ENCODE data around the gene RAB12. TPM values are rescaled to one million over a fixed set of nuclear protein-coding genes. Genes with fewer than 3 reads are reported as not detected.
"Not testable (repeated sequence)": the region's sequence is repeated elsewhere in the genome, so short reads cannot be mapped to it uniquely, and the experiment has no call there.

The RAB12 gene
- polyA plus RNA-seq, 1 donor = 27.5 TPM

DNA sequence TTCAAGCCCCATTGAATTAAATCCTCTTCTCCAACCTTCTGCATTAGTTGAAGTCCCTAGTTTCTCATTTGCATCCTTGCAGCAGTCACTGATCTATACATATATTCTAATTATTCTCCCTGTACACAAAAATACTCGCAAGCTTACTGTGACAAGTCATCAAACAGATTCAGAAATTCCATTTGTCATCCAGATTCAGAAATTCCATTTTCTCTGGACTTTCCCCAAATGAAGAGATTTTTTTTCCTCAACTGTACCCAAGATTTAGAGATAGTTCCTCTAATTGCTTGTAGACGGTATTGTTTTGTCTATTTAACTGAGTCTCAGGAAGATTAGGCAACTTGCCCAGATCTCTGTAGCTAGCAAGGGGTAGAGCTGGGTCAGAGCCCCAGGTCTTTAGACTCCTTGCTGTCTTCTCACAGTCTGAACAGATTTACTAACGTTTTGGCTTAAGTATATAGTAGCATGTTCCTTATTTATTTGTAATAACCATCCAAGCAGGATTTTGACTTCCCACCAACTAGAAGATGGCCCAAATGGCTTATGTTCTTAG is 34.2 kb downstream of the RAB12 start:
- 83% methylated on average over 1 of the region's 3 CpGs for WGBS (ENCODE audit: insufficient coverage, low lambda C conversion rate)
- no peaks in the 10 kb centered on the region for H3K4me1 ChIP-seq (ENCODE audit: control insufficient read depth, insufficient read depth, low read length)

DNA sequence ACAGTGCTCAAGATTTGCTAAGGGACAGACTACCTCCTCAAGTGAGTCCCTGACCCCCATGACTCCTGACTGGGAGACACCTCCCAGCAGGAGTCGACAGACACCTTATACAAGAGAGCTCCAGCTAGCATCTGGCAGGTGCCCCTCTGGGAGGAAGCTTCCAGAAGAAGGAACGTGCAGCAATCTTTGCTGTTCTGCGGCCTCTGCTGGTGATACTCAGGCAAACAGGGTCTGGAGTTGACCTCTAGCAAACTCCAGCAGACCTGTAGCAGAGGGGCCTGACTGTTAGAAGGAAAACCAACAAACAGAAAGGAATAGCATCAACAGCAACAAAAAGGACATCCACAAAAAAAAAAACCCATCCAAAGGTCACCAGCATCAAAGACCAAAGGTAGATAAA is 38.1 kb downstream of the RAB12 start:
- H3K4me1 ChIP-seq (ENCODE audit: control insufficient read depth, insufficient read depth, low read length); H3K27me3 ChIP-seq (ENCODE audit: control insufficient read depth, insufficient read depth, low read length); H3K9me3 ChIP-seq (ENCODE audit: control insufficient read depth, low read depth, low read length); H3K4me3 ChIP-seq (ENCODE audit: low read length); DNase-seq; H3K36me3 ChIP-seq (ENCODE audit: control insufficient read depth, insufficient read depth, low read length); H3K27ac ChIP-seq (ENCODE audit: low read length): not testable (repeated sequence)
- WGBS (ENCODE audit: insufficient coverage, low lambda C conversion rate) = no CpG with 5 or more reads among the region's 3 CpGs

More for the DNA sequence above, 34.2 kb downstream of the RAB12 start:
- H3K9me3 ChIP-seq (ENCODE audit: control insufficient read depth, low read depth, low read length) = no peaks in the 10 kb centered on the region
- DNase-seq = no peak
- H3K27me3 ChIP-seq (ENCODE audit: control insufficient read depth, insufficient read depth, low read length) = no peaks in the 10 kb centered on the region
- H3K4me3 ChIP-seq (ENCODE audit: low read length) = no peak overlapping the region
- H3K27ac ChIP-seq (ENCODE audit: low read length) = no peak overlapping the region
- H3K36me3 ChIP-seq (ENCODE audit: control insufficient read depth, insufficient read depth, low read length) = peaks cover 13% of the 10 kb centered on the region

DNA sequence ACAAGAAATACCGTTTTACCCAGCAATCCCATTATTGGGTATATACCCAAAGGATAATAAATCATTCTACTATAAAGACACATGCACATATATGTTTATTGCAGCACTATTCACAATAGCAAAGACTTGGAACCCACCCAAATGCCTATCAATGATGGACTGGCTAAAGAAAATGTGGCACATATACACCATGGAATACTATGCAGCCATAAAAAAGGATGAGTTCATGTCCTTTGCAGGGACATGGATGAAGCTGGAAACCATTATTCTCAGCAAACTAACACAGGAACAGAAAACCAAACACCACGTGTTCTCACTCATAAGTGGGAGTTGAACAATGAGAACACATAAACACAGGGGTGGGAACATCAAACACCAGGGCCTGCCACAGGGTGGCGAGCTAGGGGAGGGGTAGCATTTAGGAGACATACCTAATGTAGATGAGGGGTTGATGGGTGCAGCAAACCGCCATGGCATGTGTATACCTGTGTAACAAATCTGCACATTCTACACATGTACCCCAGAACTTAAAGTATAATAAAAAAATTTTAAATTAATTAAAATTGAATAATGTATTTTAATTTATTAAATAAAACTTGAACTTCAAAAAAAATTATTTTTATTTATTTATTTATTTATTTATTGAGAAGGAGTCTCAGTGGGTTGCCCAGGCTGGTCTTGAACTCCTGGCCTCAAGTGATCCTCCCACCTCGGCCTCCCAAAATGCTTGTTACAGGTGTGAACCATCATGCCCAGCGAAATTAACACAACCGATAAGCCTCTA is 42.4 kb downstream of the RAB12 start:
- not testable (repeated sequence) for H3K4me1 ChIP-seq (ENCODE audit: control insufficient read depth, insufficient read depth, low read length); H3K4me3 ChIP-seq (ENCODE audit: low read length); H3K27ac ChIP-seq (ENCODE audit: low read length); DNase-seq; H3K36me3 ChIP-seq (ENCODE audit: control insufficient read depth, insufficient read depth, low read length); H3K27me3 ChIP-seq (ENCODE audit: control insufficient read depth, insufficient read depth, low read length); H3K9me3 ChIP-seq (ENCODE audit: control insufficient read depth, low read depth, low read length)
- no CpG with 5 or more reads among the region's 7 CpGs for WGBS (ENCODE audit: insufficient coverage, low lambda C conversion rate)

DNA sequence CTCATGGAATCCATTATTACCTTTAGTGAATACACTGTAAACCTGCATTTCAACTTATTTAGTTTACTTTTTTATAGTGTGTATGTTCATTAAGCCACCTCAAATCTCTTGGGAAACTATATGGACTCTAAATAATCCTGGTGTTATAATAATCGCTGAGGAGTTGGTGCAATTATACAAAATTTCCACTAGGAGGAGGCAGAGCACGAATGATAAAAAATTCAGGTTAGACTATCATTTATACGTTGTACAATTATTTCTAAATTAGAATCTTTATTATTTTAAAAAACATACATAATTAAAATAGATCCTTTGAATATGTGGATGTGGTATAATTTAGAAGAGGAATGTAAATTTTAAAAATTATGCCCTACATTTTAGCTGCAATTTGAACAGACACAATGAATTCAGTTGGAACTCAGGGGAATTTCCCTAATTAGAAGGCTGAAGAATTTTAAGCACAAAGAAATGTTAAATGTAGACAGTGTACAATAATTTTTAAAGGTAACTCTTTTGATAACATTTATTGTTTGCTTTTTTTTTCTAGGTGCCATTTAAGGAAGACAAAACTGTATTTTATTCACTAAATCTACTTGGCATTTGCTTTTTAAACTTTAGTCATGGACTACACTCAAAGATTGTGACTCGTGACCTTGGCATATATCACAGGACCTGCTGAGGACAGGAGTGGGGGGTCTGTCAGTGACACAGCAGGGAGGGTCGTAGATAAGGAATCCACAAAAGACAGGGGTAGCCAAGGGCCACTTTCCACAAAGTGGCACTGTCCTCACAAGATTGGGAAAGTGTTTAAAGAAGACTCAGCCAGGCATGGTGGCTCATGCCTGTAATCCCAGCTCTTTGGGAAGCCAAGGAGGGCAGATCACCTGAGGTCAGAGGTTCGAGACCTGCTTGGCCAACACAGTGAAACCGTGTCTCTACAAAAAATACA is 45.5 kb downstream of the RAB12 start:
- H3K4me3 ChIP-seq (ENCODE audit: low read length) = no peak overlapping the region
- DNase-seq = no peak
- no peaks in the 10 kb centered on the region for H3K36me3 ChIP-seq (ENCODE audit: control insufficient read depth, insufficient read depth, low read length)
- H3K27me3 ChIP-seq (ENCODE audit: control insufficient read depth, insufficient read depth, low read length) = no peaks in the 10 kb centered on the region
- no peak overlapping the region for H3K27ac ChIP-seq (ENCODE audit: low read length)
- 0% methylated on average over 2 of the region's 7 CpGs for WGBS (ENCODE audit: insufficient coverage, low lambda C conversion rate)
- no peaks in the 10 kb centered on the region for H3K9me3 ChIP-seq (ENCODE audit: control insufficient read depth, low read depth, low read length)
- no peaks in the 10 kb centered on the region for H3K4me1 ChIP-seq (ENCODE audit: control insufficient read depth, insufficient read depth, low read length)

GRCh38 chr18:8656232-8656631 is 47.0 kb downstream of the RAB12 start:
- WGBS (ENCODE audit: insufficient coverage, low lambda C conversion rate) = no CpG with 5 or more reads among the region's 6 CpGs
- H3K4me1 ChIP-seq (ENCODE audit: control insufficient read depth, insufficient read depth, low read length) = no peaks in the 10 kb centered on the region
- no peaks in the 10 kb centered on the region for H3K9me3 ChIP-seq (ENCODE audit: control insufficient read depth, low read depth, low read length)
- H3K27me3 ChIP-seq (ENCODE audit: control insufficient read depth, insufficient read depth, low read length) = no peaks in the 10 kb centered on the region
- no peak overlapping the region for H3K27ac ChIP-seq (ENCODE audit: low read length)
- H3K36me3 ChIP-seq (ENCODE audit: control insufficient read depth, insufficient read depth, low read length) = no peaks in the 10 kb centered on the region
- no peak overlapping the region for H3K4me3 ChIP-seq (ENCODE audit: low read length)
- no peak for DNase-seq

- Histone ChIP-seq H3K27ac (ENCODE audit: low read length) (no peak overlapping the region), H3K4me1 (ENCODE audit: control insufficient read depth, insufficient read depth, low read length) (peaks cover 2% of the 10 kb centered on the region), H3K4me3 (ENCODE audit: low read length) (no peak overlapping the region), H3K36me3 (ENCODE audit: control insufficient read depth, insufficient read depth, low read length) (no peaks in the 10 kb centered on the region), H3K9me3 (ENCODE audit: control insufficient read depth, low read depth, low read length) (no peaks in the 10 kb centered on the region), H3K27me3 (ENCODE audit: control insufficient read depth, insufficient read depth, low read length) (peaks cover 3% of the 10 kb centered on the region)
- WGBS (ENCODE audit: insufficient coverage, low lambda C conversion rate) = 70% methylated on average over 1 of the region's 14 CpGs
- DNase-seq = no peak
Observed at GRCh38 chr18:8657050-8657820, 48.0 kb downstream of the RAB12 start.

GRCh38 chr18:8657873-8658470 is 48.7 kb downstream of the RAB12 start:
- H3K9me3 ChIP-seq (ENCODE audit: control insufficient read depth, low read depth, low read length) = no peaks in the 10 kb centered on the region
- H3K4me3 ChIP-seq (ENCODE audit: low read length) = no peak overlapping the region
- H3K36me3 ChIP-seq (ENCODE audit: control insufficient read depth, insufficient read depth, low read length) = no peaks in the 10 kb centered on the region
- H3K4me1 ChIP-seq (ENCODE audit: control insufficient read depth, insufficient read depth, low read length) = peaks cover 4% of the 10 kb centered on the region
- no peak overlapping the region for H3K27ac ChIP-seq (ENCODE audit: low read length)
- WGBS (ENCODE audit: insufficient coverage, low lambda C conversion rate) = 55% methylated on average over 2 of the region's 14 CpGs
- DNase-seq = peak in 1 of 2 donors; percentile 12
- peaks cover 3% of the 10 kb centered on the region for H3K27me3 ChIP-seq (ENCODE audit: control insufficient read depth, insufficient read depth, low read length)

DNA sequence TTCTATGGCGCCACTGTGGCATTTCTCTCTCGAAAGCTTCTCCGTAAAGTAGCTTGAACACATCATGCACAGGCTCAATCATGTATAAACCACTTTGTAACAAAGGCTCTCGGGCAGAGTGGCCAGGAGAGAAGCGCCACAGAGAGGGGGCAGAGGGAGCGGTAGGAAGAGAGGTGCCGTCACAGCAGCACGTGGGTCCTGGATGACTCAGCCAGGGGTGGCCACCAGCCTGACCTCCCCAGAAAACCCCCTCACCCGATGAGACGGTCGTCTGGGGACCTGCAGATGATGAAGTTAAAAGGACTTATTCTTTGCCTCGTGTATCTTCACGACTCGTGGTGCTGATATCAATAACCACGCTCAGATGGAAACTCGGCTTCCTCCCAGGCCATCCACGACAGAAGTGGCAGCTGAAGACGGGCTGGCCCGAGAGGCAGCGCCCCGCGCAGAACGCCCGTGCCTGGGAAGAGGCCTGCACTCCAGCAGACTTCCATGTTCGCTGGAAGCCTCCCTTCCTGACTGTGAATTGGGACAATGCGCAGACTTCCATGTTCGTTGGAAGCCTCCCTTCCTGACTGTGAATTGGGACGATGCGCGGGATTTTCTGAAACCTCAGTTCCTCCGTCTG is 49.7 kb downstream of the RAB12 start:
- WGBS (ENCODE audit: insufficient coverage, low lambda C conversion rate) = 100% methylated on average over 2 of the region's 31 CpGs
- DNase-seq = no peak
- H3K9me3 ChIP-seq (ENCODE audit: control insufficient read depth, low read depth, low read length) = no peaks in the 10 kb centered on the region
- no peak overlapping the region for H3K27ac ChIP-seq (ENCODE audit: low read length)
- H3K36me3 ChIP-seq (ENCODE audit: control insufficient read depth, insufficient read depth, low read length) = no peaks in the 10 kb centered on the region
- H3K4me1 ChIP-seq (ENCODE audit: control insufficient read depth, insufficient read depth, low read length) = peaks cover 4% of the 10 kb centered on the region
- peaks cover 3% of the 10 kb centered on the region for H3K27me3 ChIP-seq (ENCODE audit: control insufficient read depth, insufficient read depth, low read length)
- H3K4me3 ChIP-seq (ENCODE audit: low read length) = no peak overlapping the region

DNA sequence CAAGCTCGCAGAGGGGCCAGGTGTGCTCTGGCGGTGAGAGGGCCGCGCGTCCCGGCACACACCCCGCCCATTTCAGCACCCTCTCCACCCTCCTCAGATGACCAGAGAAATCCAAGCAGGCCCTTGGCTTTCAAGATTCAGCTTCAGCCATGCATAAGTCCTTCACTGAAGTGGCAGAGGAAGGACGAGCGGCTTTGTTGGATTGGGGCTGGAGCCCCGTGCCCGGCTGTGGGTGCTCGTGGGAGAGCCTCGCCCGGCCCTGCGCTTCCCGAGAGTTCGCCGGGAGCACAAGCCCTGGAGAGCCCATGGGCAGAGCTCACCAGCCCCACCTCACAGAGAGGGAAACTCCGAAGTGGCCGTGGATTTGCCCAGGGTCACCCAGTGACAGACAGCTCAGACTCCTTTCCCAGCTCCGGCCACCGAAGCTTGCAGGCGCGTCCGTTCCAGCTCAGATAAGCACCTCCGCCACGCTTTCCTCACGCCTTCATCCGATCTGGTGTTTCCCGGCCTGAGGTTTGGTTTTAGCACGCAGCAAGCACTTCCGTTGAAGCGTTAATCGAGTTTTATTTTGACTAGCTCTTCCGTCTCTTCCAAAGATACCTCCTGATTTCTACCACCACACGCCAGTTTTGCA is 50.5 kb downstream of the RAB12 start:
- no peak overlapping the region for H3K27ac ChIP-seq (ENCODE audit: low read length)
- peaks cover 4% of the 10 kb centered on the region for H3K4me1 ChIP-seq (ENCODE audit: control insufficient read depth, insufficient read depth, low read length)
- no peaks in the 10 kb centered on the region for H3K36me3 ChIP-seq (ENCODE audit: control insufficient read depth, insufficient read depth, low read length)
- 88% methylated on average over 6 of the region's 36 CpGs for WGBS (ENCODE audit: insufficient coverage, low lambda C conversion rate)
- H3K4me3 ChIP-seq (ENCODE audit: low read length) = no peak overlapping the region
- H3K9me3 ChIP-seq (ENCODE audit: control insufficient read depth, low read depth, low read length) = no peaks in the 10 kb centered on the region
- DNase-seq = no peak
- H3K27me3 ChIP-seq (ENCODE audit: control insufficient read depth, insufficient read depth, low read length) = peaks cover 3% of the 10 kb centered on the region
